Measurements from ENCODE around the gene ECSCR.
"Not testable (repeated sequence)": the region's sequence is repeated elsewhere in the genome, so short reads cannot be mapped to it uniquely, and the experiment has no call there.

ECSCR gene

GRCh38 chr5:139410993-139411828 is 51.3 kb downstream of the ECSCR start:
- no peak for DNase-seq (ENCODE audit: low spot score)

DNA sequence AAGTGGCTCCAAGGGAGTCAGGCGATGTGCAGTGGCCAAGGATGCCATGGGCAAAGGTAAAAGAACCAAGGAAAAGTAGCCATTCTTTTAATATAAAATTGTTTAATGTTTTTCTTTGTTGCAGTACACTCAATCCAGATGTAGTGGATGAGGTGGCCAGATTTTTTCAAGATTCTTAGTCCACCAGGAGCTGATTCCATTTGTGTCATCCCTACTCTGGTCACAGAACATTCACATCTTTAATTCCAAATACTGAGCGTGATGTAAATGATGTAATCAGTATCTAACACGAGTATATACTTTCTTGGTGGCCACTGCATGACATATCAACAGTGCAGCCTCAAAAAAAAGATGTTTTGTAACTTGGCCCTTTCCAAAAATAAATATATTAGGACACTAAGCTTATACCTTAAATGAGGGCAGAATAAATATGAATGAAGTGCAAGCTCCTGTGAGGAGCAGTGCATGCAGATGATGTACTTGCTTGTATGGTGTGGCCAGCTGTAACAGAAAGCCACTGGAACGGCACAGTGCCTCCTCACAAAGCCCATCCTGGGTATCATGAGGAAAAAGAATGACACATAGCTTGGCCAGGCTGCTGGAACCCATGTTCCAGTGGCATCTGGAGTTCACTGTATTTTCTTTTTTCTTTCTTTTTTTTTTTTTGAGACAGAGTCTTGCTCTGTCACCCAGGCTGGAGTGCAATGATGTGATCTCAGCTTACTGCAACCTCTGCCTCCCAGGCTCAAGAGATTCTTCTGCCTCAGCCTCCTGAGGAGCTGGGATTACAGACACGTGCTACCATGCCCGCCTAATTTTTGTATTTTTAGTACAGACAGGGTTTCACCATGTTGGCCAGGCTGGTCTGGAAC is 52.2 kb downstream of the ECSCR start:
- DNase-seq (ENCODE audit: low spot score) = no peak

DNA sequence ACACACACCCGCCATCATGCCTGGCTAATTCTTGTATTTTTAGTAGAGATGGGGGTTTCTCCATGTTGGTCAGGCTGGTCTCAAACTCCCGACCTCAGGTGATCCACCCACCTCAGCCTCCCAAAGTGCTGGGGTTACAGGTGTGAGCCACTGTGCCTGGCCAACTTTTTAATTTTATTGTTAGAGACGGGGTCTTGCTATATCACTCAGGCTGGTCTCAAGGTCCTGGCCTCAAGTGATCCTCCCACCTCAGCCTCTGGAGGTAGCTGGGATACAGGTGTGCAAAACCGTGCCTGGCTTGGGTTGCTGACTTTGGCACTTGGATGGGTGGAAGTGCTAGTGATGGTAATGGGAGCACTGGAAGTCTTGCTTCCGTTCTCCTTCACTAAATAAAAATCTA is 53.4 kb downstream of the ECSCR start:
- DNase-seq (ENCODE audit: low spot score) = not testable (repeated sequence)

DNA sequence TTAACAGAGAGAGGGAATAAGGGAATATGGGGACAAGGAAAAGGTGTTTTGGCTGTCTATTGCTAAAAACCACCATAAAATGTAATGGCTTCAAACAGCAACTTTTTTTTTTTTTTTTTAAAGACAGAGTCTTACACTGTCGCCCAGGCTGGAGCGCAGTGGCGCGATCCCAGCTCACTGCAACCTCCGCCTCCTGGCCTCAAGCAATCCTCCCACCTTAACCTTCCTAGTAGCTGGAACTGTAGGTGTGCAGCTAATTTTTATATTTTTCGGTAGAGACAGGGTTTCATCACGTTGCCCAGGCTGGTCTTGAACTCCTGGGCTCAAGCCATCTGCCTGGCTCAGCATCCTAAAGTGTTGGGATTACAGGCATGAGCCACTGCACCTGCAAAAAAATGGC is 54.4 kb downstream of the ECSCR start:
- no peak for DNase-seq (ENCODE audit: low spot score)

DNA sequence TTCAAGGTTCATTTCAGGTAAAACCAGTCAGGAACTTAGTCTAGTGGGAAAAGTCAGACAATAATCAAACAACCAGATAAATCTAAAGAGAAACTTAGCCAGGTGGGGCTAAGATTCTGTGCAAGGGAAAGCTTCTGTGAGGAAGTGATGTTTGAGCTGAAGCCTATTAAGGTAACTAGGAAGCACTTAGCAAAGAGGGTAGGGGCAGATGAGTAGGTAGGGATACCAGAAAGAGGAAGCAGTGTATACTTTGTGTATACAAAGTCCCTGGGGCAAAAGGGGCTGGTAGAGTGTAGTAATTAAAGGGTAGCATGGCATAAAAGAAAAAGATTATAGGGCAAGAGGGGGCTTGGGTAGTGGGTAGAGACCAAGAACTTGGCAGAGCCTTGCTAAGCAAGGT is 55.0 kb downstream of the ECSCR start:
- DNase-seq (ENCODE audit: low spot score) = no peak

GRCh38 chr5:139406963-139407362 is 55.6 kb downstream of the ECSCR start:
- DNase-seq (ENCODE audit: low spot score) = no peak

DNA sequence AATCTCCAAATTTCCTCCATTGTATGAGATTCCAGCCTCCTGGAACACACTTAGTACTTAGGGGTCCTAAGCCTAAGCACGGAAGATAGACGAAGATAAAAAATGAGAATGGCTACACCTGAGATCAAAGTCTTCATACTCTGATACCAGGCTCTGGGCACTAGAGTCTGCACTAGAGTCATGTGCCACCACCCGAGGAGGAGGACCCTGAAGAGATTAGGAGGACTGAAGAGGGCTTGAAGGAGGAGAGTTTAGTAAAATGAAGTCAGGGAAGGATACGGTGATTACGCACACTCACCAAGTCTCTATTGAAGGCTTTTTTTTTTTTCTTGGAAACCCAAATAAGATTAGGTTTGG is 58.1 kb downstream of the ECSCR start:
- DNase-seq (ENCODE audit: low spot score) = no peak

DNA sequence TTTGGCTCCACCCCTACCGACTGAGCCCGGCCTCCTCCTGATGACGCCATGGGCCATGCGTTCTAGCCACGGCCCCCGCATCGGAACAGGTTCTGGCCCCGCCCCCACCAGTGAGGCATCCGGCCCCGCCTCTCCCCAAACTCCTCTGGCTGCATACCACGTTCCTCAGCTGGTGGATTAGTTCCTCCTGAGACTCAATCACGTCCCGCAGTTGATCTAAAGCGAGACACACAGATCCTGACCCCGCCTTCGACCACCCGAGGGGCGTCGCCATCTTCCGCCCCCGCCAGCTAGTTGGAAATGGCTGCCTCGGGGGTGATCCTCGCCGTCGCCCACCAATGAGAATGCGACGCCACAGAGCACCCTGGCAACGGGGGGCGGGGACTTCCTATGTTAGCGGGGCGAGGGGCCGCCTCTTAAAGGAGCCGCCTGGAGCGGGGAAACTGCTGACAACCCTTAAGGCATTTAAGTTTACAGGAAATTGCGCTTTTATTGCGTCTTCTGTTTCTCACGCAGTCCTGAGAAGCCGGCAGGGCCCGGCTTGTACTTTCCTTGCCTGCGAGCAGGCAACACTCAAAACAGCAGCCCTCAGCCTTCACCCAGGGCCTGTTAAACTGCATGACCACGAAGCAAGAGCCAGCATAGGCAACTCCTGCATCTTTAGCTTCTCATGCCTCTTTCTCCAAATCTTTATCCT is 58.6 kb downstream of the ECSCR start, which contains the start of gene SPATA24:
Gene SPATA24, minus strand, starts transcription at position 303 of the 697 bp plus-strand sequence. Its CDS starts 29 bp downstream, at position 274.
- peak; percentile 97 for DNase-seq (ENCODE audit: low spot score)

DNA sequence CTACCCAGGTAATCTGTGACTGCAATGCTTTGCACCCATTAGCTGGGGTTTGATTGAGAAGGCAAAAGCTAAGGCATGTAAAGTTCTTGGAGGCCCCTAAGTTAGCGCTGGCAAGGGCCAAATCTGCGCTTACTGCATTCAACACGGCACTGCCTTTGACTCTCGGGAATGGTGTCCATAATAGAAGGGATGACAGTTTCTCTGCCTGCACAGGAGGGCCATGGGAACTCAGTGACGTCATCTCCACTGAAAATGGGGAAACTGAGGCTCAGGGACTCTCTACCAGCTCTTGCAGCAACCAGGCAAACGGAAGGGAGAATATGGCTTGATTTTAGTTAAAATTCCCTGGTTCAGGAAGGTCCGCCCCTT is 59.1 kb downstream of the ECSCR start:
- no peak for DNase-seq (ENCODE audit: low spot score)

DNA sequence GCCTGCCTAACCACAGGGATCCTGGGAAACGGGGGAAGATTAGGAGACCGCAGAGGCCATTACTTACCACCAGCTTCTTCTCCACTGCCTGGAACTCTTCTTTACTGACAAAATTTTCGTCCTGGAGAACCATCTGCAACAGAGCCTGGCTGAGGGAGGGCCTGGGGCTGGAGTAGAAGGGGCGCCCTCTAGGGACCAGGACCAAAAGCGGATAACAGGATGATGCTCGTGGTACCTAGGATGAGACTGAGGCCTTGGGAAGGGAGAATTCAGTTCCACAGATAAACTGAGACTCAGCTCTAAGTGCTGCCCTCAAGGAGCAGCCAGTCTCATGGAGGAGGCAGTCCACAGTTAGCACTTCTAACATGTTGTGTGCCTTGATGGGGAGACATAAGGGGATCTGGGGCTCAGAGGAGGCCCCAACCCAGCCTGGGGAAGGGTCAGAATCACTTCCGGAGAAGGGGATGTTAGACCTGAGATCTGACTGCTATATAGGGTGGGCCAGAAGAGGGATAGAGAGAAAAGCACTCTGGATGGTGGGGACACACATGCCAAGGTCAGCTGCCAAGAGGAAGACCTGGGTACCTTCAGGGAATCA is 59.9 kb downstream of the ECSCR start:
- DNase-seq (ENCODE audit: low spot score) = no peak

- no peak for DNase-seq (ENCODE audit: low spot score)
Observed at GRCh38 chr5:139401546-139401945, 61.0 kb downstream of the ECSCR start.

DNA sequence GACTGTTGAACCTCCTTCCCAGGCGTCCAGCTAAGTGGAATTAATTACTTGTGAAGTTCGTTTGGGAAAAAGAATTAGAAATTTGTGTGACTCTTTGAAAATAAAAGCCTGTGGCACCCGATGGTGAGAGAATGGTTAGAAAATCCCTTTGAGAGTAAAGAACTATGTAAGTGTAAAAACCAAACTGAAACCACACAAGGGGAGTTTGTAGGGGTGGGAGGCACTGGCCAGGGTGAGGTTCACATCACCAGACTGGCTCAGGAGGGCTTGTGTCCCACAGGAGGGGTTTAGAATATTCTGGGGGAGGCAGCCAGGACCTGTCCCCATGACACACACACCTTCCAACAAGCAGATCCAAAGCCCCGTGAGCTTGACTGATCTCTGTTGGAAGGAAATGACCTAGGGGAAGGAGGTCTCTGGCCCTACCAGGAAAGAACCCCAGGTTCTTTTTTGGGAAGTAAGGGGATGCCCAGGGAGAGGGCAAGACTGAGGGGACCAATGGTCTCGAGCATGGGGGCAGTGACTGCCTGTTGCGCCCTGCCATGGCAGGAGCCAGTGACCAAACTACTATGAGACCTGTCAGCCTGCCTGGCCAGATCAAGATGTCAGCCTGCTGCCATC is 62.9 kb downstream of the ECSCR start:
- DNase-seq (ENCODE audit: low spot score) = no peak

Data from hepatic stellate cell (primary cell).